Thyroid gland (tissue), 4 donors: Measurements from ENCODE around the gene SEMG1.

Experiments used
- CTCF ChIP-seq, 6 experiments: fragments of 200-600 bp in 3 of 6; fragments of 450-650 bp in 3 of 6; sonication (generic) in 3 of 6; IDR thresholded peaks; one replicate each; pipeline ENCODE4 v1.5.1; 2016 to 2019; ENCODE audit warnings: antibody characterized with exemption in 6 of 6, mild to moderate bottlenecking in 2 of 6, inconsistent platforms in 1 of 6, moderate library complexity in 1 of 6
- POLR2A ChIP-seq, 2 donors: fragments of 450-650 bp; IDR thresholded peaks; one replicate each; pipeline ENCODE4 v1.6.1; 2017; ENCODE audit warnings: antibody characterized with exemption in 2 of 2, mild to moderate bottlenecking in 2 of 2, moderate library complexity in 1 of 2

- TF ChIP-seq CTCF (IDR thresholded peaks at IDR 0.05) (no peak), POLR2A (IDR thresholded peaks at IDR 0.05) (no peak)
Observed at GRCh38 chr20:45258664-45259063, 51.8 kb downstream of the SEMG1 start.
